ENCODE measurements around the gene NGB. TPM values are rescaled to one million over a fixed set of nuclear protein-coding genes. Genes with fewer than 3 reads are reported as not detected.
"Not testable (repeated sequence)": the region's sequence is repeated elsewhere in the genome, so short reads cannot be mapped to it uniquely, and the experiment has no call there.

NGB gene, protein sequence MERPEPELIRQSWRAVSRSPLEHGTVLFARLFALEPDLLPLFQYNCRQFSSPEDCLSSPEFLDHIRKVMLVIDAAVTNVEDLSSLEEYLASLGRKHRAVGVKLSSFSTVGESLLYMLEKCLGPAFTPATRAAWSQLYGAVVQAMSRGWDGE
- not detected for total RNA-seq

DNA sequence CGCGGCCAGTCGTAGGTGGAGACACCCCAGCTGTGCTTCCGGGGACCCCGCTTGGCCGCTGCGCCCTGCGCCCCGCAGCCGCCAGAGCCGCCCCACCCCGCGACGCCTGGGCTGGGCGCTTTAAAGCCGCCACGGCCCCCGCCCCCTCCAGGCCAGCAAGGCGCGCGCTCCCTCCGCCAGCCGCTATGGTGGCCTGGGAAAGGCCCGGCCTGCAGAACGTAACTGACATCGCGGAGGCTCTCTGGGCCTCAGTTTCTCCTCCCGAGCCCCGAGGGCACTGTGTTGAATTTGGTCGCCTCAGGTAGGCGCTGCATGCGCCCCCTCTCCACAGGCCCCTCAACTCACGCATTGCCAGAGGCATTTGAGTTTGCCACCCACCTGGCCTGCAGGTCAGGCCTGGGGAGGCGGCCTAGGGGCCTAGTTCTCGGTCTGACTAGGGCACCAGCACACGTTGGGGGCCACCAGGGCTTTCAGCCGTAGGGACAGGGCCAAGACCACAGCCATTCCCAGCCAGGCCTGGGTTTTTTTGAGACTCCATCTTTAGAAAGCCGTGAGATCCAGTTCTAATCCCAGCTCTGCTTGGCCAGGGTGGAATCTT, at the start of gene NGB:
NGB (minus strand) TSS at position 94 of the 598 bp plus-strand sequence. CDS start 269 bp downstream, outside the sequence.
- H3K9me3 Mint-ChIP-seq (ENCODE audit: insufficient read depth) = no peaks in the 10 kb centered on the region
- ATAC-seq (no peak), DNase-seq (no peak)
- POLR2A ChIA-PET = no interaction called here
- peaks cover 3% of the 10 kb centered on the region for H3K4me1 Mint-ChIP-seq (ENCODE audit: low read depth)
- H3K36me3 Mint-ChIP-seq (ENCODE audit: low read depth) = no peaks in the 10 kb centered on the region
- H3K4me3 Mint-ChIP-seq = no peak within 1 kb of the TSS
- no peak within 1 kb of the TSS for H3K27ac Mint-ChIP-seq
- CTCF ChIA-PET = no interaction called here
- peaks cover 34% of the 10 kb centered on the region for H3K27me3 Mint-ChIP-seq (ENCODE audit: low read depth)

DNA sequence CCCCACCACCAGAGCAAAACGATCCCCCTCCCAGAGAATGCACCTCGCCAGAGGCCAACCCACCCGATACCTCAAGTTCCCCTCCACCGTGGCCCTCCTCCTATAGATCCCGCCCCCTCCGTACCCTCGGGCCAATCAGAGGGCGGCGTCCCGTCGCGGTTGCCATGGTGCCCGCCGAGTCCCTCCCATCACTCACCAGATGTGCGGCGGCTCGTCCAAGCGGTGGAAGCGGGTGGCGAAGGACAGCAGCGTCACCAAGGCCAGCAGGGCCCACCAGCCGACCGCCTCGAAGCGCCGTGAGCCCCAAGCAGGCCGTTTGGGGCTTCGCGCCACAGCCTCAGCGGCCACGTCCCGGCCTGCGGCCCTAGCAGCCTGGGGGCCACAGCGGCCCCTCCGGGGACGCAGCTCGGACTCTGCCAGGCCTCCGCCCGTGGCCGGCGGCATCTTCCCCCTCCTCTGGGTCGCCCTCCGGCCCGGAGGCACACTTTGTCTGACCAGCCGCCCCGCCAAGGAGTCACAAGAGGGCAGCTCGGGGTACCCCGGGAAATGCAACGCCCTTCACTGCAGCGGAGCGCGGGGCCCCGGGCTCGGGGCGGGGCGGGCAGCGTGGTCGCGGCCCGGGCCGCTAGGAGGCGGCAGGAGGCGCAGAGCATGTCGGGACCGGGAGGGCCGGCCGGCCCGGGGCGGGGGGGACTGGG, 49.4 kb upstream of the NGB start, which contains the start of gene POMT2:
POMT2 (minus strand) TSS at position 646 of the 698 bp plus-strand sequence; CDS start at position 444, 202 bp downstream.
- H3K27ac Mint-ChIP-seq = peak within 1 kb of the TSS; percentile 100
- ChIA-PET POLR2A (interaction anchor here (1.2 to 1.8 kb wide), 5 partner anchors 14 to 508 kb away, joined by 3 to 10 read pairs (median 4); partner anchors contain the start of genes ANGEL1, SAMD15 and TMED8), CTCF (interaction anchor here (0.6 to 2.1 kb wide), 12 partner anchors 13 to 395 kb away, joined by 3 to 11 read pairs (median 4); partner anchors contain the start of genes SAMD15 and TMED8)
- DNase-seq = peak; percentile 94
- peak; percentile 61 for ATAC-seq
- H3K4me1 Mint-ChIP-seq (ENCODE audit: low read depth) = peaks cover 23% of the 10 kb centered on the region
- H3K9me3 Mint-ChIP-seq (ENCODE audit: insufficient read depth) = no peaks in the 10 kb centered on the region
- peak within 1 kb of the TSS; percentile 93 for H3K4me3 Mint-ChIP-seq
- H3K27me3 Mint-ChIP-seq (ENCODE audit: low read depth) = no peaks in the 10 kb centered on the region
- no peaks in the 10 kb centered on the region for H3K36me3 Mint-ChIP-seq (ENCODE audit: low read depth)

DNA sequence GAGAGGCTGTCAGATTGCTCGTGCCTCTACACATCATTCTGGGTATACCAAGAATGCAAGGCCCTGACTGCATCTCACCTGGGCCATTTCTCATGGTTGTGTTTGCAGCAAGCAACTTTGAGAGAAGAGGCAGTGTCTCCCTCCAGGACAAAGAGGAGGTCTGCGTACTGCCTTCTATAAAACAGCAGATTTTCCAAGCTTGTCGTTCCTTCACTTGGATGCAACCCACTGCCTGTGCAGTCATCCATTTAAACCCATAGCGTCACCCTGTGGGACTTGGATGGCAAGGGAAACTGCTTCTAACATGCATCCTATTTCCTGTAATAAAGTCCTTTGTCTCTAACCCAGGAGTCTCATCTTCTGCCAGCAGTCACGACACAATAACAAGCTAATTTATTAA, 48.4 kb upstream of the NGB start:
- H3K9me3 Mint-ChIP-seq (ENCODE audit: insufficient read depth) = no peaks in the 10 kb centered on the region
- DNase-seq = no peak
- no peak for ATAC-seq
- no peak overlapping the region for H3K27ac Mint-ChIP-seq
- no peaks in the 10 kb centered on the region for H3K36me3 Mint-ChIP-seq (ENCODE audit: low read depth)
- ChIA-PET POLR2A (no interaction called here), CTCF (interaction anchor here (0.5 to 1.6 kb wide), 8 partner anchors 12 to 409 kb away, joined by 3 to 5 read pairs (median 3); no protein-coding TSS in a partner anchor)
- no peaks in the 10 kb centered on the region for H3K27me3 Mint-ChIP-seq (ENCODE audit: low read depth)
- peak overlapping the region; percentile 81 for H3K4me3 Mint-ChIP-seq
- peaks cover 23% of the 10 kb centered on the region for H3K4me1 Mint-ChIP-seq (ENCODE audit: low read depth)

DNA sequence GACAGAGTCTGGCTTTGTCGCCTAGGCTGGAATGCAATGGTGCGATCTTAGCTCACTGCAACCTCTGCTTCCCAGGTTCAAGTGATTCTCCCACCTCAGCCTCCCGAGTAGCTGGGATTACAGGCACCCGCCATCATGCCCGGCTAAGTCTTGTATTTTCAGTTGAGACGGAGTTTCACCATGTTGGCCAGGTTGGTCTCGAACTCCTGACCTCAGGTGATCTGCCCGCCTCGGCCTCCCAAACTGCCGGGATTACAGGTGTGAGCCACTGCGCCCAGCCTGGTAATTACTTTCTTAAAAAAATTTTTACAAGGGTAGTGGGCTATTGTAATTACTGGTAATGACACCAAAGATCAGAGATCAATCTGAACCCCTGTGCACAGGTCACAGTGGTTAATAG, 47.8 kb upstream of the NGB start:
- not testable (repeated sequence) for ATAC-seq, H3K27ac Mint-ChIP-seq

DNA sequence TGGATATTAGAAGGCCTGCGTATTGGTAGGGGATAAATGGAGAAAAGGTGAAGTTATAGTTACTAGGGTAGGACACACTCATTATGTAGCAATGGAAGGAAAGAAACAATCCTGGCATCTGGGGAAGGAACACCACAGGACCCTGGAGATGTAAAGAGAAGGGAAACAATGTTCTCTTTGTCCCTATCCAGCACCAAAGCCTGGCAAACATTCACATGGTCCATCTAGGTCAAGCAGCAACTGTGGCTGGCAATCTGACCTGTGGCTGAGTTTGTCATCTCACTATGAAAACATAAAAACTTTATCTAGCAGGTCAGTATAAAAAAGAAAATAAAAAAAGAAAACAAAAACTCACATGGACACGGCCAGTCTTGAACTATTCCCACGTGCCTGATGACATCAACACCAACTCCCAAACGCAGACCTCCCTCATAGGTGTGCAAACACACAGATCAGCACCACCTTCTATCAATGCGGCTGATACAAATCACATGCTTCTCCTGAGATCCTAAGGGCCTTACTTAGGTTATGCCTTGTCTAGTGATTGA, 47.1 kb upstream of the NGB start:
- no peaks in the 10 kb centered on the region for H3K27me3 Mint-ChIP-seq (ENCODE audit: low read depth)
- H3K36me3 Mint-ChIP-seq (ENCODE audit: low read depth) = no peaks in the 10 kb centered on the region
- H3K9me3 Mint-ChIP-seq (ENCODE audit: insufficient read depth) = no peaks in the 10 kb centered on the region
- ChIA-PET POLR2A (no interaction called here), CTCF (interaction anchor here (4.6 kb wide), 1 partner anchor 166 kb away, joined by 108 read pairs; no protein-coding TSS in a partner anchor)
- H3K27ac Mint-ChIP-seq = no peak overlapping the region
- no peak overlapping the region for H3K4me3 Mint-ChIP-seq
- ATAC-seq (no peak), DNase-seq (no peak)
- H3K4me1 Mint-ChIP-seq (ENCODE audit: low read depth) = peaks cover 23% of the 10 kb centered on the region

More for the DNA sequence above, 47.8 kb upstream of the NGB start:
- POLR2A ChIA-PET; H3K27me3 Mint-ChIP-seq (ENCODE audit: low read depth); H3K9me3 Mint-ChIP-seq (ENCODE audit: insufficient read depth); H3K36me3 Mint-ChIP-seq (ENCODE audit: low read depth); H3K4me3 Mint-ChIP-seq; DNase-seq: not testable (repeated sequence)
- peaks cover 23% of the 10 kb centered on the region for H3K4me1 Mint-ChIP-seq (ENCODE audit: low read depth)
- CTCF ChIA-PET = interaction anchor here (0.5 to 1.6 kb wide), 5 partner anchors 12 to 408 kb away, joined by 3 to 5 read pairs (median 3); no protein-coding TSS in a partner anchor

DNA sequence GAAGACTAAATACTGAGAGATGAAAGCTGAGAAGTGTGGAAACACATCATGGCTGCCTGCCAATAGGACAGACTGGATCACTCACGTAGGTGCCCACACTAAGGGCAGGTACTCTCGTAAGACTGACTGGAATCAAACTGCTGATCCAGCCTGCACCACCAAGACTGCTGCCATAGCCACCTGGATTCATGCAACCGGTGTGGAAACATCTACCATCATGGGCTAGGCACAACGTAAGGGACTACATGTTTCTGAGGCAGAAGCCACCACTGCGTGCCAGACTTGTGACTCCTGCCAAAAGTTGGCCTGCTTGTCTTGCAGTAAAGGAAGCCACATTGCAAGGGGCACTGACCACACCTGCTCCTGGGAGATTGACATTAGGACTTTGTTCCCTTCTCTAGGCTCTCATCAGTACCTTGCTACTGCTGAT, 45.9 kb upstream of the NGB start:
- Mint-ChIP-seq H3K4me3 (no peak overlapping the region), H3K9me3 (ENCODE audit: insufficient read depth) (no peaks in the 10 kb centered on the region), H3K36me3 (ENCODE audit: low read depth) (no peaks in the 10 kb centered on the region), H3K4me1 (ENCODE audit: low read depth) (peaks cover 15% of the 10 kb centered on the region), H3K27me3 (ENCODE audit: low read depth) (no peaks in the 10 kb centered on the region), H3K27ac (no peak overlapping the region)
- POLR2A ChIA-PET = no interaction called here
- ATAC-seq (no peak), DNase-seq (no peak)
- CTCF ChIA-PET = interaction anchor here (0.9 to 6.1 kb wide), 24 partner anchors 8 to 237 kb away, joined by 3 to 214 read pairs (median 7); partner anchors contain the start of genes SAMD15, TMED8 and ZDHHC22

DNA sequence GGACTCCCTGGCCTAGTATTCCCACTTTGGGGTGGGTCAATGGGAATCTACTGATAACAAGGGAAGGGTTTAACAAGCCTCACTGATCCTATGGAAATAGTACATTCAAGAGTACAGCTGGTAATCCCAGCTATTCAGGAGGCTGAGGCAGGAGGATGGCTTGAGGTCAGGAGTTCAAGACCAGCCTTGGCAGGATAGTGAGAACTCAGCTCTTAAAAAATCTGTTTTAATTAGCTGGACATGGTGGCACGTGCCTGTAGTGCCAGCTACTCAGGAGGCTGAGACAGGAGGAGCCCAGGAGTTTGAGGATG, 45.1 kb upstream of the NGB start:
- ChIA-PET POLR2A (interaction anchor here (0.8 kb wide), 1 partner anchor 60 kb away, joined by 3 read pairs; the partner anchor contains the start of gene TMED8), CTCF (interaction anchor here (0.7 to 6.1 kb wide), 51 partner anchors 9 to 546 kb away, joined by 3 to 214 read pairs (median 4); partner anchors contain the start of genes CIPC, SAMD15, TMED8 and VIPAS39)
- no peak for ATAC-seq
- H3K9me3 Mint-ChIP-seq (ENCODE audit: insufficient read depth) = no peaks in the 10 kb centered on the region
- H3K36me3 Mint-ChIP-seq (ENCODE audit: low read depth) = no peaks in the 10 kb centered on the region
- no peaks in the 10 kb centered on the region for H3K27me3 Mint-ChIP-seq (ENCODE audit: low read depth)
- no peak overlapping the region for H3K4me3 Mint-ChIP-seq
- no peak overlapping the region for H3K27ac Mint-ChIP-seq
- no peak for DNase-seq
- H3K4me1 Mint-ChIP-seq (ENCODE audit: low read depth) = peaks cover 12% of the 10 kb centered on the region

DNA sequence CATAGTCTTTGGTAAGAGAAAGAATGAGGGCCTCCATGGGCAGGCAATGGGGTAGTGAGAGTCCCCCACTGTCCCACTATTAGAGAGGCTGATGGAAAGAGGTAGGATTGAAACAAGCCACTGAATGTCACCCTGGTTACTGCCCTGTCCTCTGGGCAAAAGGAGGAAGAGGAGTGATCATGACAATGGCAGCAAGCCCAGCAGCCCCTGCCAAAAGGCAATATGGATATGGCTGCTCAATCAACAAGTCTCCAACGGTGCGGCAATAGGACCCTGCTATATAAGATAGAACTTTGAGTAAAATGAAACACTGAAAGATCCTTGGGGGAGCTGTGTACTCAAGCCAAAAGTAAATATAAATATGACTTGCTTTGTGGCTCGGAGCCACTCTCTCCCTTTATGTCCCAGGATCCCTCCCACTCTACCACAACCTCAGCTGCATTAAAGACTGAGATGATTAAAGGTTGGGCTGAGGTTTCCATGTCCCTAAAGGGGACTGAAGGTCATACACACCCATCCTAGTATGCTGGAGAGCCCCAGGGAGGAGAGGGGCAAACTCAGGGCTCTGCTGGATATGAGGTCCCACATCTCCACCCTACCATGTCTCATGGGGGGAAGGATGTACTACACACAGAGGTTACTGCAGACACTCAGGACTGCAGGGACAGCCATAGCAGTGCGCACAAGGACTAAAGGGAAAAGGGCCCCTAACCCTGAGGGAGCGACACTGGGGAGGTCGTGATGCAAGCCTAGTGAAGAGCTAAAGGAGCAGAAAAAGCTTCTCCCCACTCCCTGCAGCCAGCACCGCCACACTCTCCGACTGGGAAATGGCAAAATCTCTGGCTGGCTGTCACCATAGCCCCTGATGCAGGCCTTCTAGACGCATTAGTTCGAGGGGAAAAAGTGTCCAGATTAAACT, 43.8 kb upstream of the NGB start:
- Mint-ChIP-seq H3K4me3 (no peak overlapping the region), H3K27me3 (ENCODE audit: low read depth) (no peaks in the 10 kb centered on the region), H3K27ac (no peak overlapping the region), H3K9me3 (ENCODE audit: insufficient read depth) (no peaks in the 10 kb centered on the region), H3K4me1 (ENCODE audit: low read depth) (peaks cover 8% of the 10 kb centered on the region), H3K36me3 (ENCODE audit: low read depth) (no peaks in the 10 kb centered on the region)
- ATAC-seq = no peak
- DNase-seq = no peak
- CTCF ChIA-PET = interaction anchor here (0.8 to 6.1 kb wide), 17 partner anchors 8 to 547 kb away, joined by 3 to 214 read pairs (median 9); partner anchors contain the start of genes SAMD15, TMED8 and ZDHHC22
- POLR2A ChIA-PET = no interaction called here

DNA sequence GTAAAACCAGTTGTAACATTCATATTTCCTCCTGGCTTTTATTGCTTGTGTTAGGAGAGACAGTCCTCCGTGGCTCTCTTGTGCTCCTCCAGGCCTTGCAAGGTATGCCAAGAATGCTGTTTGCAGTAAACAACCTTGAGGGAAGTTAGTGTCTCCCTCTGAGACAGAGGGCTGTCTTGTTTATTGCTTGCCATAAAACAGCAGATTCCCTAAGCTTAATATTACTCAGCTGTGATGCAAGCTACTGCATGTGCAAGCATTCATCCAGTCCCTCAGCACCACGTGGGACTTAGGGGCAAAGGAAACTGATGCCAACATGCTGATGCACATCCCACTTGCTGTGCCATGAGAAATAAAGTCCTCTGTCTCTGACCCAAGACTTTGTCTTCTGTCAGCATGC, 43.0 kb upstream of the NGB start:
- Mint-ChIP-seq H3K27me3 (ENCODE audit: low read depth) (no peaks in the 10 kb centered on the region), H3K27ac (no peak overlapping the region), H3K9me3 (ENCODE audit: insufficient read depth) (no peaks in the 10 kb centered on the region), H3K4me3 (no peak overlapping the region), H3K4me1 (ENCODE audit: low read depth) (peaks cover 4% of the 10 kb centered on the region), H3K36me3 (ENCODE audit: low read depth) (no peaks in the 10 kb centered on the region)
- CTCF ChIA-PET = interaction anchor here (1.4 to 6.1 kb wide), 3 partner anchors 13 to 162 kb away, joined by 3 to 214 read pairs (median 108); no protein-coding TSS in a partner anchor
- ATAC-seq = no peak
- no peak for DNase-seq
- POLR2A ChIA-PET = no interaction called here

DNA sequence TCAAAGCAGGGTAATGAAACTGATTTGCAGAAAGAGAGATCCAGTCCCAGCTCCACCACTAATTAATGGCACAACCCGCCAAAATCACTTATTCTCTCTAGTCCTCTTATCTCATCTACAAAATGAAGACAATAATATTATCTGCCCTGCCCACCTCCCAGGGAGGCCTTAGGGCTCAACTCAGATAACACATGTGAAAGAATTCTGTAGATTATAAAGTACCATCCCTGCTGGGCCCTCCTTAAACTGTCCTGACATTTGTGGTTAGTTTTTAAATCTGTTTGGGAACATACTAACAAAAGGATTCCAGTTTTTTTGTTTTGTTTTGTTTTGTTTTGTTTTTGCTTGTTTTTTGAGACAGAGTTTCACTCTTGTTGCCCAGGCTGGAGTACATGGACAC, 42.4 kb upstream of the NGB start:
- CTCF ChIA-PET = interaction anchor here (0.8 to 6.1 kb wide), 4 partner anchors 8 to 162 kb away, joined by 3 to 214 read pairs (median 56); no protein-coding TSS in a partner anchor
- H3K4me3 Mint-ChIP-seq = no peak overlapping the region
- no peaks in the 10 kb centered on the region for H3K36me3 Mint-ChIP-seq (ENCODE audit: low read depth)
- peaks cover 4% of the 10 kb centered on the region for H3K4me1 Mint-ChIP-seq (ENCODE audit: low read depth)
- POLR2A ChIA-PET = no interaction called here
- H3K27me3 Mint-ChIP-seq (ENCODE audit: low read depth) = no peaks in the 10 kb centered on the region
- no peak for DNase-seq
- no peaks in the 10 kb centered on the region for H3K9me3 Mint-ChIP-seq (ENCODE audit: insufficient read depth)
- no peak overlapping the region for H3K27ac Mint-ChIP-seq
- no peak for ATAC-seq

DNA sequence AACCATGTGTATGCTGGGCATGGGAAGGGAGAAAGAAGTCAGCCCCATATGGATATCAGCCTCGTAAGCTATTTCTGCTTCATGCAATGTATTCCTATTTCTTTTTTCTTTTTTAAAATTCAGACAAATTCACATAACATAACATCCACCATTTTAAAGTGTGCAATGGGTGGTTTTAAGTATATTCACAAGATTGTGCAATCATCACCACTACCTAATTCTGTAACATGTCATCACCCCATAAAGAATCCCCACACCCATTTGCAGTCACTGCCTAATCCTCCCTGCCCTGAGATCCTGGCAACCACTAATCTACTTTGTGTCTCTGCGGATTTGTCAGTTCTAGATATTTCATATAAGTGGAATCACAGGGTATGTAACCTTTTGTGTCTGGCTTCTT, 40.2 kb upstream of the NGB start:
- H3K27ac Mint-ChIP-seq = no peak overlapping the region
- H3K4me1 Mint-ChIP-seq (ENCODE audit: low read depth) = peaks cover 4% of the 10 kb centered on the region
- ATAC-seq = no peak
- DNase-seq = no peak
- H3K9me3 Mint-ChIP-seq (ENCODE audit: insufficient read depth) = no peaks in the 10 kb centered on the region
- no peaks in the 10 kb centered on the region for H3K36me3 Mint-ChIP-seq (ENCODE audit: low read depth)
- no peaks in the 10 kb centered on the region for H3K27me3 Mint-ChIP-seq (ENCODE audit: low read depth)
- CTCF ChIA-PET = interaction anchor here (6.1 kb wide), 1 partner anchor 10 kb away, joined by 214 read pairs; no protein-coding TSS in a partner anchor
- H3K4me3 Mint-ChIP-seq = no peak overlapping the region
- POLR2A ChIA-PET = no interaction called here

Measured in activated CD8-positive, alpha-beta T cell treated with anti-CD3 and anti-CD28 coated beads, Interleukin-2, amount 10 ng/mL, durations not matched to agents 7 days and 5 days (primary cell).